BE2C (cell line): ENCODE data around the gene TBC1D8.

Experiments used
- DNase-seq: peaks from one replicate; pipeline ENCODE4 v3.0.0-alpha.2; 2020
- H3K27me3 ChIP-seq: fragments of 250-450 bp; sonication (Bioruptor Pico); 2 replicates; pipeline ENCODE4 v1.5.1; 2020; ENCODE audit warnings: mild to moderate bottlenecking
- H3K36me3 ChIP-seq: fragments of 250-450 bp; sonication (Bioruptor Pico); 2 replicates; pipeline ENCODE4 v1.5.1; 2020; ENCODE audit warnings: mild to moderate bottlenecking
- H3K4me1 ChIP-seq: fragments of 250-450 bp; sonication (Bioruptor Pico); 2 replicates; pipeline ENCODE4 v1.5.1; 2020
- H3K4me3 ChIP-seq: 2 replicates; pipeline ENCODE4 v1.5.1; 2011; ENCODE audit warnings: low read depth, low read length
- H3K9me3 ChIP-seq: fragments of 250-450 bp; sonication (Bioruptor Pico); 2 replicates; pipeline ENCODE4 v1.5.1; 2020
- CTCF ChIP-seq: IDR thresholded peaks from 2 replicates; pipeline ENCODE4 v1.5.1; 2012; ENCODE audit warnings: mild to moderate bottlenecking, low read depth, low read length

Gene TBC1D8

GRCh38 chr2:100967716-100968115, 183.5 kb downstream of the TBC1D8 start:
- Histone ChIP-seq H3K27me3 (no peaks in the 10 kb centered on the region), H3K4me3 (no peak overlapping the region), H3K9me3 (no peaks in the 10 kb centered on the region), H3K36me3 (no peaks in the 10 kb centered on the region), H3K4me1 (no peaks in the 10 kb centered on the region)
- DNase-seq = no peak
- no peak for TF ChIP-seq CTCF

DNA sequence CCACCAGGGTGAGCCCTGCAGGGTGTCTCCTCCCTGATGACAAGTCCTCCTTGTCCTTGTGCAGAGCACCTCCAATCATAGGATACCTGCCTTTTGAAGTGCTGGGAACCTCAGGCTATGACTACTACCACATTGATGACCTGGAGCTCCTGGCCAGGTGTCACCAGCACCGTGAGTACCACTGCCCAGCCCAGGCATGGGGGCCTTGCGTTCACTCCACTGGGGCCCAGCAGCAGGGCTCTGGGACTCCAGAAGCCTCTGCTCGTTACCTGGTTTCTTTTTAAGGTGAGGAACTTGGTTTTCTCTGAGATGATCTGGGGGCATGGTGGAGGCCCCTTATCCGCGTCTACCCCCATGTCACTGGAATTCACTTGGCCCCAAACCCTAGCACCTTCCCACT, 185.6 kb downstream of the TBC1D8 start:
- DNase-seq = no peak
- no peaks in the 10 kb centered on the region for H3K36me3 ChIP-seq
- H3K27me3 ChIP-seq = no peaks in the 10 kb centered on the region
- no peaks in the 10 kb centered on the region for H3K4me1 ChIP-seq
- no peak overlapping the region for H3K4me3 ChIP-seq
- no peaks in the 10 kb centered on the region for H3K9me3 ChIP-seq
- no peak for TF ChIP-seq CTCF

- TF ChIP-seq CTCF = no peak
- no peak for DNase-seq
- H3K36me3 ChIP-seq = no peaks in the 10 kb centered on the region
- H3K4me1 ChIP-seq = no peaks in the 10 kb centered on the region
- H3K9me3 ChIP-seq = no peaks in the 10 kb centered on the region
- no peaks in the 10 kb centered on the region for H3K27me3 ChIP-seq
- H3K4me3 ChIP-seq = no peak overlapping the region
Measured at GRCh38 chr2:100964681-100965169, 186.5 kb downstream of the TBC1D8 start.

DNA sequence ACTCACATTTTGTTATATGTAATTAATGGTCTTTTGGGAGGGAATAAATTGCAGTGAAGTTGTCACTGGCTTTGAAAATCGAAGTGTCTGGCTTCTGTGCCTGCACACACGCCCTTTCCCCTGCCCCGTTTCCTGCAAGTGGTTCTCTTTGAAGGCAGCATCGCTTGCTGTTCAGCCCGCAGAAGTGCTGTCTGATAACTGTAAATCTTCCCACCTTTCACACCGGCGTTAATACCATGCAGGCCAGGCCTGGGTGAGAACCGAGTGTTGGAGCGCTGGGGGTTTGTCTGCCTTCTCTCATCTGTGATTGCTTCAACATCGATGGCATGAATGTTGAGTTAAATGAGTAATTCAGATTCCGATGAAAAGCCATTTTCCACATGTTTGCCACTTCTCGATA, 187.0 kb downstream of the TBC1D8 start:
- no peak for TF ChIP-seq CTCF
- no peak for DNase-seq
- no peaks in the 10 kb centered on the region for H3K4me1 ChIP-seq
- H3K4me3 ChIP-seq = no peak overlapping the region
- no peaks in the 10 kb centered on the region for H3K36me3 ChIP-seq
- no peaks in the 10 kb centered on the region for H3K9me3 ChIP-seq
- no peaks in the 10 kb centered on the region for H3K27me3 ChIP-seq

DNA sequence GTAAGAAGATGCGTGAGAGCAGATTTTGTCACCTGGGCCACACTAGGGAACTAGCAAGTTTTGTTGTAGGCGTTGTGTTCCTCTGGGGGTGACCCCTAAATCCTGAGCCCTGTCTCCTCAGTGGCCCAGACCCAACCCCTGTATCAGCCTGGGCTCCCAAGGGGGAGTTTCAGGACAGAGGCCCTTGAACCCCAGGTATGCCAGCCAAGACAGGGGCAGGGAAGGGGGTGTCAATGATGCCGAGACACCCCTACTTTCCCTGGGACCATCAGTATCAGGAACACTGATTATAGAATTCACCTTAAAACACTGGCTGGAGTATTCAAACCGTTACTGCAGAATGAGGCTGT, 188.2 kb downstream of the TBC1D8 start:
- DNase-seq = no peak
- H3K27me3 ChIP-seq = no peaks in the 10 kb centered on the region
- no peaks in the 10 kb centered on the region for H3K36me3 ChIP-seq
- TF ChIP-seq CTCF = no peak
- no peaks in the 10 kb centered on the region for H3K4me1 ChIP-seq
- H3K9me3 ChIP-seq = no peaks in the 10 kb centered on the region
- no peak overlapping the region for H3K4me3 ChIP-seq

- Histone ChIP-seq H3K36me3 (no peaks in the 10 kb centered on the region), H3K4me1 (no peaks in the 10 kb centered on the region), H3K27me3 (no peaks in the 10 kb centered on the region), H3K9me3 (no peaks in the 10 kb centered on the region), H3K4me3 (no peak overlapping the region)
- no peak for DNase-seq
- no peak for TF ChIP-seq CTCF
Measured at GRCh38 chr2:100962366-100963025, 188.7 kb downstream of the TBC1D8 start.
